ENCODE results near the gene CSTF2T. TPM values are rescaled to one million over a fixed set of nuclear protein-coding genes. Genes with fewer than 3 reads are reported as not detected.

The CSTF2T gene
- total and polyA plus RNA-seq, 2 donors (not counting 3 experiments of a cell fraction or from before 2014, with no cell fraction given): 4.8 to 19.8 TPM

- H2AFZ ChIP-seq (ENCODE audit: low read depth, low read length): no peak overlapping the region
- no peaks in the 10 kb centered on the region for H3K9me3 ChIP-seq (replicated peaks; ENCODE audit: control insufficient read depth, insufficient read depth, low read length)
- peaks cover 4 to 24% of the 10 kb centered on the region in 2 experiments for H3K27me3 ChIP-seq (ENCODE audit: control insufficient read depth in 2 of 2, insufficient read depth in 2 of 2, low read length in 2 of 2)
- dilution Hi-C loops (cut with MboI; ENCODE audit: extremely low pct_ligation_motif_present, low sequenced_read_pairs) (no loop called here), intact Hi-C loops (cut with micrococcal nuclease) (no loop called here)
- FAIRE-seq (no peak), DNase-seq (ENCODE audit: low read depth, low spot score) (no peak)
- H3K36me3 ChIP-seq (ENCODE audit: control insufficient read depth in 2 of 2, extremely low read depth in 1 of 2, insufficient read depth in 2 of 2, low read length in 2 of 2): no peaks in the 10 kb centered on the region
- no peak overlapping the region for H3K4me3 ChIP-seq (replicated peaks in 1 of 3; ENCODE audit: insufficient read depth in 1 of 3, low read depth in 1 of 3, low read length in 3 of 3)
- H3K4me1 ChIP-seq (ENCODE audit: control insufficient read depth, extremely low read depth, insufficient read depth, low read length): no peaks in the 10 kb centered on the region
- no peak overlapping the region for H3K27ac ChIP-seq (ENCODE audit: insufficient read depth, low read depth, low read length)
- CTCF ChIA-PET: no interaction called here
- no peaks in the 10 kb centered on the region for H3K79me2 ChIP-seq (ENCODE audit: control insufficient read depth, insufficient read depth, low read length)
- no peak overlapping the region for H3K9ac ChIP-seq (replicated peaks; ENCODE audit: extremely low read depth, insufficient read depth, low read length)
- H3K9me1 ChIP-seq (replicated peaks; ENCODE audit: control insufficient read depth, extremely low read depth, insufficient read depth, low read length): no peaks in the 10 kb centered on the region
- no peaks in the 10 kb centered on the region for H4K20me1 ChIP-seq (replicated peaks; ENCODE audit: control insufficient read depth, extremely low read depth, insufficient read depth, low read length)
- no TSS peak for BruUV-seq (replicated peaks)
- no peak overlapping the region for H3K4me2 ChIP-seq (ENCODE audit: insufficient read depth, low read length)
- POLR2A ChIA-PET: interaction anchor here (0.6 kb wide), 1 partner anchor 1818 kb away, joined by 3 read pairs; no protein-coding TSS in a partner anchor
- TF ChIP-seq FOS (IDR thresholded peaks at IDR 0.05; ENCODE audit: borderline replicate concordance, insufficient read depth, low read length): no peak
These were observed 8.0 kb upstream of the CSTF2T start for GRCh38 chr10:51707392-51707791.

- TF ChIP-seq MYC (IDR thresholded peaks at IDR 0.05; ENCODE audit: low read depth, low read length) (no peak), JUN (IDR thresholded peaks at IDR 0.05; ENCODE audit: borderline replicate concordance, insufficient read depth, insufficient read length, low read depth) (no peak), POLR2A (IDR thresholded peaks at IDR 0.05; ENCODE audit: low read depth, low read length) (no peak), MAX (IDR thresholded peaks at IDR 0.05; ENCODE audit: insufficient read depth, insufficient read length) (no peak), CTCF (IDR thresholded peaks at IDR 0.05; ENCODE audit: extremely low read depth in 1 of 2, insufficient read depth in 1 of 2, low read depth in 1 of 2, low read length in 2 of 2) (no peak), FOS (IDR thresholded peaks at IDR 0.05; ENCODE audit: borderline replicate concordance, insufficient read depth, low read length) (no peak)
- intact Hi-C loops (cut with micrococcal nuclease) (no loop called here), dilution Hi-C loops (cut with MboI; ENCODE audit: extremely low pct_ligation_motif_present, low sequenced_read_pairs) (no loop called here)
- peaks cover 4 to 24% of the 10 kb centered on the region in 2 experiments for H3K27me3 ChIP-seq (ENCODE audit: control insufficient read depth in 2 of 2, insufficient read depth in 2 of 2, low read length in 2 of 2)
- no peaks in the 10 kb centered on the region for H3K9me1 ChIP-seq (replicated peaks; ENCODE audit: control insufficient read depth, extremely low read depth, insufficient read depth, low read length)
- H3K36me3 ChIP-seq (ENCODE audit: control insufficient read depth in 2 of 2, extremely low read depth in 1 of 2, insufficient read depth in 2 of 2, low read length in 2 of 2): no peaks in the 10 kb centered on the region
- FAIRE-seq (no peak), DNase-seq (ENCODE audit: low read depth, low spot score) (no peak)
- H3K4me1 ChIP-seq (ENCODE audit: control insufficient read depth, extremely low read depth, insufficient read depth, low read length): no peaks in the 10 kb centered on the region
- POLR2A ChIA-PET: no interaction called here
- H3K9me3 ChIP-seq (replicated peaks; ENCODE audit: control insufficient read depth, insufficient read depth, low read length): no peaks in the 10 kb centered on the region
- no peak overlapping the region for H3K9ac ChIP-seq (replicated peaks; ENCODE audit: extremely low read depth, insufficient read depth, low read length)
- no peak overlapping the region for H3K4me2 ChIP-seq (ENCODE audit: insufficient read depth, low read length)
- H3K4me3 ChIP-seq (replicated peaks in 1 of 3; ENCODE audit: insufficient read depth in 1 of 3, low read depth in 1 of 3, low read length in 3 of 3): no peak overlapping the region
- BruUV-seq (replicated peaks): no TSS peak
- H4K20me1 ChIP-seq (replicated peaks; ENCODE audit: control insufficient read depth, extremely low read depth, insufficient read depth, low read length): no peaks in the 10 kb centered on the region
- H3K79me2 ChIP-seq (ENCODE audit: control insufficient read depth, insufficient read depth, low read length): no peaks in the 10 kb centered on the region
- CTCF ChIA-PET: no interaction called here
- H2AFZ ChIP-seq (ENCODE audit: low read depth, low read length): no peak overlapping the region
- H3K27ac ChIP-seq (ENCODE audit: insufficient read depth, low read depth, low read length): no peak overlapping the region
These were observed 6.8 kb upstream of the CSTF2T start for GRCh38 chr10:51706225-51706624.

Data from endothelial cell of umbilical vein (primary cell).